Measurements from ENCODE around the gene EXOSC9. TPM values are rescaled to one million over a fixed set of nuclear protein-coding genes. Genes with fewer than 3 reads are reported as not detected.

EXOSC9 gene
- total RNA-seq, 1 experiment from 2014 or later = 29.9 TPM

GRCh38 chr4:121829511-121829910, 28.4 kb downstream of the EXOSC9 start:
- H3K27ac ChIP-seq = no peak overlapping the region
- H3K79me2 ChIP-seq (ENCODE audit: low read depth) = no peaks in the 10 kb centered on the region
- H3K4me3 ChIP-seq = no peak overlapping the region
- H3K4me1 ChIP-seq (replicated peaks; ENCODE audit: insufficient read depth) = peaks cover 9% of the 10 kb centered on the region
- H3K36me3 ChIP-seq (ENCODE audit: low read depth) = peaks cover 7% of the 10 kb centered on the region; the same call in 1 of the 2 replicates
- ChIA-PET CTCF (no interaction called here), POLR2A (ENCODE audit: unreplicated experiment) (interaction anchor here (0.5 to 0.7 kb wide), 2 partner anchors 15 to 138 kb away, joined by 3 to 4 read pairs; no protein-coding TSS in a partner anchor)
- BruUV-seq (replicated peaks) = no TSS peak
- H3K9me3 ChIP-seq (ENCODE audit: insufficient read depth, low read depth) = no peaks in the 10 kb centered on the region
- H3K9me2 ChIP-seq (ENCODE audit: insufficient read depth) = no peaks in the 10 kb centered on the region
- no peaks in the 10 kb centered on the region for H4K20me1 ChIP-seq (ENCODE audit: insufficient read depth)
- H3K4me2 ChIP-seq = no peak overlapping the region
- TF ChIP-seq CTCF (conservative IDR thresholded peaks at IDR 0.05) (no peak), EZH2 (IDR thresholded peaks at IDR 0.05; ENCODE audit: low read depth) (no peak)
- no peaks in the 10 kb centered on the region; the same call in 1 of the 2 replicates for H3F3A ChIP-seq (ENCODE audit: insufficient read depth, low read depth)
- intact Hi-C loops (cut with micrococcal nuclease; ENCODE audit: unreplicated experiment) = no loop called here
- H3K27me3 ChIP-seq (ENCODE audit: insufficient read depth, low read depth) = no peaks in the 10 kb centered on the region
- no peak for DNase-seq
- no peak overlapping the region for H2AFZ ChIP-seq

- H3K36me3 ChIP-seq (ENCODE audit: low read depth) = 0 out of 2 replicates have a peak, but pooled peaks cover under 1% of the 10 kb centered on the region
These were observed 37.0 kb downstream of the EXOSC9 start for GRCh38 chr4:121838136-121838535.

GRCh38 chr4:121842862-121843261, 41.7 kb downstream of the EXOSC9 start:
- Histone ChIP-seq H3K9me2 (ENCODE audit: insufficient read depth) (no peaks in the 10 kb centered on the region), H3K79me2 (ENCODE audit: low read depth) (no peaks in the 10 kb centered on the region), H3K4me3 (no peak overlapping the region), H3K27ac (no peak overlapping the region), H3K9me3 (ENCODE audit: insufficient read depth, low read depth) (no peaks in the 10 kb centered on the region), H3K27me3 (ENCODE audit: insufficient read depth, low read depth) (no peaks in the 10 kb centered on the region), H3K36me3 (ENCODE audit: low read depth) (0 out of 2 replicates have a peak, but pooled peaks cover 12% of the 10 kb centered on the region), H3F3A (ENCODE audit: insufficient read depth, low read depth) (no peaks in the 10 kb centered on the region), H4K20me1 (ENCODE audit: insufficient read depth) (no peaks in the 10 kb centered on the region), H2AFZ (no peak overlapping the region), H3K4me2 (no peak overlapping the region), H3K4me1 (replicated peaks; ENCODE audit: insufficient read depth) (no peaks in the 10 kb centered on the region)
- TF ChIP-seq CTCF (conservative IDR thresholded peaks at IDR 0.05) (no peak), EZH2 (IDR thresholded peaks at IDR 0.05; ENCODE audit: low read depth) (no peak)
- intact Hi-C loops (cut with micrococcal nuclease; ENCODE audit: unreplicated experiment) = no loop called here
- no TSS peak for BruUV-seq (replicated peaks)
- POLR2A ChIA-PET (ENCODE audit: unreplicated experiment) = no interaction called here
- DNase-seq = no peak
- CTCF ChIA-PET = no interaction called here

More at GRCh38 chr4:121838136-121838535, 37.0 kb downstream of the EXOSC9 start:
- no peak for DNase-seq
- Histone ChIP-seq H3K27me3 (ENCODE audit: insufficient read depth, low read depth) (no peaks in the 10 kb centered on the region), H3K4me3 (no peak overlapping the region), H3K4me1 (replicated peaks; ENCODE audit: insufficient read depth) (no peaks in the 10 kb centered on the region), H3K9me2 (ENCODE audit: insufficient read depth) (no peaks in the 10 kb centered on the region), H3K4me2 (no peak overlapping the region), H3K27ac (no peak overlapping the region), H3K79me2 (ENCODE audit: low read depth) (no peaks in the 10 kb centered on the region), H2AFZ (no peak overlapping the region), H4K20me1 (ENCODE audit: insufficient read depth) (no peaks in the 10 kb centered on the region), H3K9me3 (ENCODE audit: insufficient read depth, low read depth) (no peaks in the 10 kb centered on the region), H3F3A (ENCODE audit: insufficient read depth, low read depth) (no peaks in the 10 kb centered on the region; the same call in 1 of the 2 replicates)
- CTCF ChIA-PET = no interaction called here
- POLR2A ChIA-PET (ENCODE audit: unreplicated experiment) = no interaction called here
- intact Hi-C loops (cut with micrococcal nuclease; ENCODE audit: unreplicated experiment) = loop anchor here (2.0 kb wide), 1 partner anchor 67 kb away; no protein-coding TSS in a partner anchor
- no peak for TF ChIP-seq EZH2 (IDR thresholded peaks at IDR 0.05; ENCODE audit: low read depth)
- TF ChIP-seq CTCF (conservative IDR thresholded peaks at IDR 0.05) = no peak
- no TSS peak for BruUV-seq (replicated peaks)
